Brain microvascular endothelial cell (primary cell): ENCODE measurements around the gene GRIK3.

Source experiments
- DNase-seq: peaks from one replicate; pipeline ENCODE4 v3.0.0-alpha.2; 2020
- H3K27ac ChIP-seq: fragments of 250-450 bp; sonication (Bioruptor Pico); 2 replicates; pipeline ENCODE4 v1.5.1; 2020; ENCODE audit warnings: mild to moderate bottlenecking, moderate library complexity
- H3K27me3 ChIP-seq: fragments of 250-450 bp; sonication (Bioruptor Pico); replicated peaks from 2 replicates; pipeline ENCODE4 v1.5.1; 2020; ENCODE audit warnings: mild to moderate bottlenecking
- H3K36me3 ChIP-seq: fragments of 250-450 bp; sonication (Bioruptor Pico); replicated peaks from 2 replicates; pipeline ENCODE4 v1.5.1; 2020; ENCODE audit warnings: mild to moderate bottlenecking
- H3K4me3 ChIP-seq: 2 replicates; pipeline ENCODE4 v1.5.1; 2011; ENCODE audit warnings: low read depth, mild to moderate bottlenecking, control low read depth, low read length, moderate library complexity
- CTCF ChIP-seq: IDR thresholded peaks from 2 replicates; pipeline ENCODE4 v1.5.1; 2011; ENCODE audit warnings: low read depth, mild to moderate bottlenecking, moderate library complexity, low read length, control low read depth, inconsistent platforms; ENCODE audit errors: missing control alignments
- in situ Hi-C: cut with HindIII; loops from 2 replicates; pipeline ENCODE4 v1.10.0; 2017; ENCODE audit warnings: low sequenced_read_pairs, low pct_ligation_motif_present

GRIK3 gene

GRCh38 chr1:36824390-36824861, 209.9 kb downstream of the GRIK3 start:
- H3K27ac ChIP-seq: no peak overlapping the region
- no peaks in the 10 kb centered on the region for H3K36me3 ChIP-seq
- in situ Hi-C loops: no loop called here
- TF ChIP-seq CTCF: no peak
- no peak overlapping the region for H3K4me3 ChIP-seq
- H3K27me3 ChIP-seq: no peaks in the 10 kb centered on the region
- no peak for DNase-seq

DNA sequence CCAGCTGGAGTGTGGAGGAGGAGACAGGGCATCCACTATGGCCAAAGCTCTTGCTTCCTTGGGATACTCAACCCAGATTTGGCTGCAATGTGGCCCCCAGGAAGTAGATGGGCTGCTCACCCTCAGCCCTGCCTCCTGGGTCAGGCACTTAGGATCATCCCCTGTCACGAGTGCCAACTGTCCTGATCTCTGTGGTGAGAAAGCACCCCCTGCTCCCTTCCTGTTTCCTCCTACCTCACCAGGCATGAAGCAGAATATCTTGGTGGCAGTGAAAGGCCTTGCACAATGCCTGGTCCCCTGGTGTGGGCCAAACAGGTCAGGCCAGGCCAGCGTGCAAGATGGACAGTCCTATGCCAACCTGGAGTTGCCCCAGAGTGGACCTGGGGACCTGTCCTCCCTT, 211.7 kb downstream of the GRIK3 start:
- no peak overlapping the region for H3K4me3 ChIP-seq
- TF ChIP-seq CTCF: no peak
- H3K27ac ChIP-seq: no peak overlapping the region
- no peaks in the 10 kb centered on the region for H3K36me3 ChIP-seq
- DNase-seq: no peak
- in situ Hi-C loops: no loop called here
- H3K27me3 ChIP-seq: no peaks in the 10 kb centered on the region

DNA sequence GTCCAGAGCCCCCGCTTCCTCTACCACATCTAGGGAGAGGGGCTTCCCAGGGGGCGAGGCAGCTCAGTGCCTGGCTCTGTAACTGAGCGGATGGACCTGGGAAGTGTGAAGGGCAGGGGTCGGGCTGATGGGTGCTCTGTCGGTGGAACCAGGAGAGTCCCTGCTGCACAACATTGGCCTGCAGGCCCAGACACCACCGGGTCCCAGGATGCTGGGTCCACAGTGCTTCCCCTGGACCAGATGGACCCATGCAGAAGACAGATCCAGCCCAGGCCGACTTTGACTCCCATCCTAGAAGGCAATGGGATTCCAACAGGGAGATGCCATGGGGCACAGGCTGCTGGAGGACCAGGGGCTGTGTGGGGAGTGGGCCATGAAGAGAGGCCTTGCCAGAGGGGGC, 212.9 kb downstream of the GRIK3 start:
- Histone ChIP-seq H3K36me3 (no peaks in the 10 kb centered on the region), H3K4me3 (no peak overlapping the region), H3K27me3 (no peaks in the 10 kb centered on the region), H3K27ac (no peak overlapping the region)
- no peak for DNase-seq
- in situ Hi-C loops: no loop called here
- TF ChIP-seq CTCF: no peak

DNA sequence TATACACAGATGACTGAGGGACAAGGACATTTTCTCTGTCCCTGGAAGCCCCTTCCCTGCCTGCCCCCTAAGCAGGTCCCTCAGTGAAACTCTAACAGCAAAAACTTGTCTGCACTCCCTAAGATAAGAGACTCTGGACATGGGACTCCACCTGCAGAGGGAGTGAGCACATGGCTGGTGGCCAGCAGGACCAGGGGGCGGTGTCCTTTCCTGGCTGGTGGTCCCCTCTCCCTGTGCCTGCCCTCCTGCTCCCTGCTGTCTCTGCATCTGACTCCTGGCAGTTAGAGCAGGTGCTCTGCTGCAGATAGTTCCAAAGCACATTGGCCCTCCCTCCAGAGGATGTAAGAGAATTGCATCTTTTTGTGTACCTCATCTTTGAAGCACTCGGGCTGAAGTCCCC, 215.5 kb downstream of the GRIK3 start:
- Histone ChIP-seq H3K36me3 (no peaks in the 10 kb centered on the region), H3K4me3 (no peak overlapping the region), H3K27ac (no peak overlapping the region), H3K27me3 (no peaks in the 10 kb centered on the region)
- DNase-seq: no peak
- in situ Hi-C loops: no loop called here
- TF ChIP-seq CTCF: no peak

GRCh38 chr1:36816348-36816747, 218.0 kb downstream of the GRIK3 start:
- no peak for TF ChIP-seq CTCF
- in situ Hi-C loops: no loop called here
- H3K27ac ChIP-seq: no peak overlapping the region
- no peak for DNase-seq
- H3K4me3 ChIP-seq: no peak overlapping the region
- H3K27me3 ChIP-seq: no peaks in the 10 kb centered on the region
- no peaks in the 10 kb centered on the region for H3K36me3 ChIP-seq

GRCh38 chr1:36814774-36815173, 219.5 kb downstream of the GRIK3 start:
- no peak for DNase-seq
- Histone ChIP-seq H3K27me3 (no peaks in the 10 kb centered on the region), H3K4me3 (no peak overlapping the region), H3K27ac (no peak overlapping the region), H3K36me3 (no peaks in the 10 kb centered on the region)
- in situ Hi-C loops: no loop called here
- TF ChIP-seq CTCF: no peak
